Kidney (tissue), 14 donors: ENCODE measurements around the gene PFKFB2. TPM values are rescaled to one million over a fixed set of nuclear protein-coding genes. Genes with fewer than 3 reads are reported as not detected.

Experiments used
- DNase-seq, 5 donors: peaks; one replicate each; pipeline ENCODE4 v3.0.0-alpha.2; 2013 to 2020
- FAIRE-seq: peaks from 2 replicates; lab custom pipeline; 2012; peaks lifted over from hg19 to GRCh38; lab: Jason Lieb, UNC
- H3K27ac ChIP-seq, 2 donors: one replicate each; pipeline ENCODE4 v1.7.0; 2013; ENCODE audit warnings: low read depth in 2 of 2, low read length in 2 of 2, inconsistent platforms in 1 of 2
- H3K27me3 ChIP-seq: one replicate; pipeline ENCODE4 v1.7.1; 2013; ENCODE audit warnings: low read length, inconsistent platforms; ENCODE audit not compliant: control insufficient read depth, insufficient read depth
- H3K36me3 ChIP-seq, 3 donors: one replicate each; pipeline versions ENCODE4 v1.7.0 to v1.7.1; 2013; ENCODE audit warnings: low read length in 3 of 3, control low read depth in 1 of 3, inconsistent platforms in 1 of 3; ENCODE audit not compliant: insufficient read depth in 3 of 3, control insufficient read depth in 2 of 3
- H3K4me1 ChIP-seq, 3 donors: one replicate each; pipeline versions ENCODE4 v1.7.0 to v1.7.1; 2013; ENCODE audit warnings: low read length in 3 of 3, inconsistent platforms in 1 of 3, low read depth in 1 of 3; ENCODE audit not compliant: control insufficient read depth in 2 of 3, insufficient read depth in 2 of 3
- H3K4me3 ChIP-seq, 3 donors: one replicate each; pipeline versions ENCODE4 v1.7.0 to v1.8.1; 2013; ENCODE audit warnings: low read length in 3 of 3, control low read depth in 1 of 3, inconsistent platforms in 1 of 3
- H3K9ac ChIP-seq, 3 donors: one replicate each; pipeline versions ENCODE4 v1.7.0 to v1.7.1; 2013; ENCODE audit warnings: low read length in 3 of 3, control low read depth in 1 of 3, inconsistent platforms in 1 of 3
- H3K9me3 ChIP-seq, 3 donors: one replicate each; pipeline versions ENCODE4 v1.7.0 to v1.7.1; 2013; ENCODE audit warnings: low read length in 3 of 3, control low read depth in 1 of 3, inconsistent platforms in 1 of 3; ENCODE audit not compliant: control insufficient read depth in 2 of 3, insufficient read depth in 1 of 3
- CTCF ChIP-seq: IDR thresholded peaks from 3 replicates; pipeline ENCODE4 v1.5.1; 2012; ENCODE audit warnings: mild to moderate bottlenecking, moderate library complexity, borderline replicate concordance; ENCODE audit not compliant: insufficient read depth; ENCODE audit errors: extremely low read depth
- intact Hi-C: fragments of 100-400 bp; cut with DNase I; formaldehyde crosslinking; loops from one replicate; pipeline ENCODE4 v1.11.1; 2022
- polyA plus RNA-seq: library from polyadenylated mRNA; stranded (reverse); fragments of 350-450 nt; fragmentation: Illumina TruSeq; extraction: RNeasy Lipid Tissue Mini Kit (QIAGEN cat#74804); gene quantifications from one replicate; pipeline ENCODE4 v1.2.3, GENCODE V29; 2014; ENCODE audit warnings: low read depth, low replicate concordance; ENCODE audit not compliant: insufficient read depth
- total RNA-seq: library from RNA; stranded (reverse); fragmentation: NEBNext Ultra II Directional; extraction: Animal tissue kit (Norgen Biotek cat#: 25700); gene quantifications from one replicate; pipeline ENCODE4 v1.2.1, GENCODE V29; 2021
- donor health status: control.
- donor health status: control.
- donor health status: control.
- donor health status: control.
- donor health status: control.
- donor health status: DM: yes; HTN: yes; CAD: no.
- donor health status: Normal renal cell carcinoma (clear cell type).

The PFKFB2 gene
- total and polyA plus RNA-seq, 2 donors from 2014 or later: 20.6 to 21.7 TPM

DNA sequence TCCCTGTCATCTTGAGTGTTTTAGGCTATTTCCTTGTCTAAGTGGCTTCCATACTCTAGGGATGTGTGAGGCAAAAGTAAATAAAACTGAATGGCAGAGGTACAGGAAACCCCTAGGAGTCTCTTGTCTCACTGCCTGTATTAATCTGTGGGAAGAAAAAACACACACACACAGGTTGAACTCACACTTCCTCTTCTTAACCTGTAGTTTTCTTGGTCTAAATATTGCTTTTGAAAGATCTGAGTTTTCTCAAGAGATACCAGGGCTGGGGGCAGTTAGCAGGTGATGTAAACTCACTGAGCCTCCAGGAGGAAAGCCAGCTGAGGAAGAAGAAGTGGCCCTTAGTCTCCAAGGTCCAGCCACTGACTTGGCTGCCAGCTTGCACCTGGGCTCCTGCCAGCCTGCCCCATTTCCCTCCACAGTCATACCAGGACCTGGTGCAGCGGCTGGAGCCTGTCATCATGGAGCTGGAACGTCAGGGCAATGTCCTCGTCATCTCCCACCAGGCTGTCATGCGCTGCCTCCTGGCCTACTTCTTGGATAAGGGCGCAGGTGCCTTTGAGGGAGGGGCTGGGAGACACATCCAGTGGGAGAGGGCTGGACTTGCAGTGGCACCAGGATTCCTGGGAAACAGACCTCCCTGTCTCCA lies 16.9 kb downstream of the PFKFB2 start:
- Histone ChIP-seq H3K27me3 (no peaks in the 10 kb centered on the region), H3K9ac (no peak overlapping the region), H3K4me1 (peaks cover 0 to 13% (median 13%) of the 10 kb centered on the region in 3 donors), H3K27ac (peak overlapping the region in 1 of 2 donors; percentile 47), H3K9me3 (no peaks in the 10 kb centered on the region), H3K36me3 (peaks cover 5 to 75% (median 51%) of the 10 kb centered on the region in 3 donors), H3K4me3 (no peak overlapping the region)
- no peak for DNase-seq
- TF ChIP-seq CTCF: no peak
- intact Hi-C loops: no loop called here
- no peak for FAIRE-seq

- no peak for TF ChIP-seq CTCF
- intact Hi-C loops: no loop called here
- no peak for FAIRE-seq
- DNase-seq: no peak
- H3K4me3 ChIP-seq: no peak overlapping the region
- peaks cover 0 to 13% (median 13%) of the 10 kb centered on the region in 3 donors for H3K4me1 ChIP-seq
- no peaks in the 10 kb centered on the region for H3K9me3 ChIP-seq
- H3K9ac ChIP-seq: no peak overlapping the region
- no peak overlapping the region for H3K27ac ChIP-seq
- H3K27me3 ChIP-seq: no peaks in the 10 kb centered on the region
- peaks cover 3 to 78% (median 49%) of the 10 kb centered on the region in 3 donors for H3K36me3 ChIP-seq
These were observed 17.7 kb downstream of the PFKFB2 start for GRCh38 chr1:207070811-207071210.

DNA sequence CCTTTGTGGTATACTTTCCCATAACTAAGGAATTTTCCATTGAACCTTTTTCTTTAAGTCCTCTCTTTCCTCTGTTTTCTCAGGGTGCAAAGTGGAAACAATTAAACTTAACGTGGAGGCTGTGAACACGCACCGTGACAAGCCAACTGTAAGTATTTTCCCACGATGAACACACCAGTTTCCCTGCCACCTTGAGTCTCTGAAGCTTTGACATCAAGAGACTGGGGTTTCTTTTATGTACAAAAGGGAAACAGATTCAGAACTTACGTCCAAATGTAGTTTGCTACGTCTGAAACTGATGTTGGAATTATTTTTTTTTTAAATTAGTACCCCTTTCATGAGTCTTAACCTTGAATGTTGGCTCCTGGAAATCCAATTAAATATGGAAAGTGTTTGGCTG lies 18.4 kb downstream of the PFKFB2 start:
- H3K9ac ChIP-seq: no peak overlapping the region
- peaks cover 0 to 13% (median 11%) of the 10 kb centered on the region in 3 donors for H3K4me1 ChIP-seq
- H3K27me3 ChIP-seq: no peaks in the 10 kb centered on the region
- H3K36me3 ChIP-seq: peaks cover 3 to 72% (median 51%) of the 10 kb centered on the region in 3 donors
- no peak overlapping the region for H3K4me3 ChIP-seq
- TF ChIP-seq CTCF: no peak
- intact Hi-C loops: no loop called here
- H3K27ac ChIP-seq: no peak overlapping the region
- DNase-seq (no peak), FAIRE-seq (no peak)
- H3K9me3 ChIP-seq: no peaks in the 10 kb centered on the region
